Mammary epithelial cell (primary cell): ENCODE results near the gene NPSR1.

ENCODE experiments used
- EZH2 ChIP-seq: IDR thresholded peaks from 2 replicates; pipeline ENCODE4 v1.6.1; 2012; ENCODE audit warnings: low read length, inconsistent platforms, borderline replicate concordance
- TF ChIP-seq, protein P1 (sequence below), 2 donors: IDR thresholded peaks in 1 of 2; conservative IDR thresholded peaks in 1 of 2; 2 replicates each; pipeline ENCODE4 v1.5.1; 2011 to 2012; ENCODE audit warnings: inconsistent platforms in 2 of 2, low read length in 2 of 2, mild to moderate bottlenecking in 2 of 2, control low read depth in 1 of 2, low read depth in 1 of 2; ENCODE audit not compliant: insufficient read depth in 1 of 2; ENCODE audit errors: extremely low read depth in 1 of 2

DNA sequence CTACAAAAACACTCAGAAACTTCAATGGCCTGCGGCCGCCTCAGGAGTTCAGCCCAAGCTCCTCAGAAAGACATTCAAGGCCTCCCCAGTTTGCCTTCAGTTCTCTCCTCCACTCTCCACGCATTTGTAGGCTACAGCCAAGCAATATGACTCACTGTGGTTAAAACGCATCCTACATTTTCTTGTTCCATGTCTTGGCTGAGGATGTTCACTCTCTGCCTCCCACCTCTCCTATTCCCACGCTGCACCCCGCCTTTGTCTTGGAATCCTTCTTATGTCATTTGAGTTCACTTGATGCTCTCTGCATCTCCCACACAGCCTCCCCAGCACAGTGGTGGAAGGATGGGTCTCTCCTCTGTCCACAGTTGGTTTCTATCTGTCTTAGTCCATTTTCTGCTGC lies 184.8 kb downstream of the NPSR1 start:
- TF ChIP-seq EZH2, result no peak
- TF ChIP-seq, protein P1, sequence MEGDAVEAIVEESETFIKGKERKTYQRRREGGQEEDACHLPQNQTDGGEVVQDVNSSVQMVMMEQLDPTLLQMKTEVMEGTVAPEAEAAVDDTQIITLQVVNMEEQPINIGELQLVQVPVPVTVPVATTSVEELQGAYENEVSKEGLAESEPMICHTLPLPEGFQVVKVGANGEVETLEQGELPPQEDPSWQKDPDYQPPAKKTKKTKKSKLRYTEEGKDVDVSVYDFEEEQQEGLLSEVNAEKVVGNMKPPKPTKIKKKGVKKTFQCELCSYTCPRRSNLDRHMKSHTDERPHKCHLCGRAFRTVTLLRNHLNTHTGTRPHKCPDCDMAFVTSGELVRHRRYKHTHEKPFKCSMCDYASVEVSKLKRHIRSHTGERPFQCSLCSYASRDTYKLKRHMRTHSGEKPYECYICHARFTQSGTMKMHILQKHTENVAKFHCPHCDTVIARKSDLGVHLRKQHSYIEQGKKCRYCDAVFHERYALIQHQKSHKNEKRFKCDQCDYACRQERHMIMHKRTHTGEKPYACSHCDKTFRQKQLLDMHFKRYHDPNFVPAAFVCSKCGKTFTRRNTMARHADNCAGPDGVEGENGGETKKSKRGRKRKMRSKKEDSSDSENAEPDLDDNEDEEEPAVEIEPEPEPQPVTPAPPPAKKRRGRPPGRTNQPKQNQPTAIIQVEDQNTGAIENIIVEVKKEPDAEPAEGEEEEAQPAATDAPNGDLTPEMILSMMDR (conservative IDR thresholded peaks at IDR 0.05 in 1 of 2, IDR thresholded peaks at IDR 0.05 in 1 of 2; ENCODE audit: extremely low read depth in 1 of 2, insufficient read depth in 1 of 2, low read depth in 1 of 2, low read length in 2 of 2), result no peak
